ENCODE data around the gene CFAP251. TPM values are rescaled to one million over a fixed set of nuclear protein-coding genes. Genes with fewer than 3 reads are reported as not detected.
A peak's percentile ranks its signal among the peaks of the same experiment; 100 is the strongest.
"Not testable (repeated sequence)": the region's sequence is repeated elsewhere in the genome, so short reads cannot be mapped to it uniquely, and the experiment has no call there.

CFAP251 gene
- total RNA-seq, 4 donors from 2014 or later = 0.67 to 1.1 (median 0.95) TPM; not detected in 1

- H3K4me1 ChIP-seq = peaks cover 0 to 4% (median 0%) of the 10 kb centered on the region in 4 donors
- H3K9me3 ChIP-seq = no peaks in the 10 kb centered on the region
- DNase-seq = no peak
- TF ChIP-seq CTCF (IDR thresholded peaks at IDR 0.05) = no peak
- TF ChIP-seq POLR2A (IDR thresholded peaks at IDR 0.05) = no peak
- no peaks in the 10 kb centered on the region for H3K27me3 ChIP-seq
- peak overlapping the region in 1 of 4 donors; percentile 70 for H3K27ac ChIP-seq
- no peaks in the 10 kb centered on the region for H3K36me3 ChIP-seq
- H3K4me3 ChIP-seq = no peak overlapping the region
These were observed 62.5 kb downstream of the CFAP251 start for GRCh38 chr12:121980892-121981272.

- Histone ChIP-seq H3K27me3 (no peaks in the 10 kb centered on the region), H3K4me1 (peaks cover 0 to 4% (median 0%) of the 10 kb centered on the region in 4 donors), H3K27ac (peak overlapping the region in 1 of 4 donors; percentile 70), H3K36me3 (no peaks in the 10 kb centered on the region), H3K9me3 (no peaks in the 10 kb centered on the region), H3K4me3 (no peak overlapping the region)
- DNase-seq = no peak
- TF ChIP-seq CTCF (IDR thresholded peaks at IDR 0.05) = no peak
- no peak for TF ChIP-seq POLR2A (IDR thresholded peaks at IDR 0.05)
These were observed 63.1 kb downstream of the CFAP251 start for GRCh38 chr12:121981456-121981855.

- no peak for DNase-seq
- Histone ChIP-seq H3K27me3 (no peaks in the 10 kb centered on the region), H3K27ac (no peak overlapping the region), H3K4me1 (peaks cover 0 to 4% (median 0%) of the 10 kb centered on the region in 4 donors), H3K4me3 (no peak overlapping the region), H3K36me3 (no peaks in the 10 kb centered on the region), H3K9me3 (no peaks in the 10 kb centered on the region)
- TF ChIP-seq CTCF (IDR thresholded peaks at IDR 0.05) (no peak), POLR2A (IDR thresholded peaks at IDR 0.05) (no peak)
These were observed 64.6 kb downstream of the CFAP251 start for GRCh38 chr12:121982950-121983349.

- no peak overlapping the region for H3K27ac ChIP-seq
- DNase-seq = no peak
- H3K27me3 ChIP-seq = no peaks in the 10 kb centered on the region
- H3K9me3 ChIP-seq = no peaks in the 10 kb centered on the region
- H3K36me3 ChIP-seq = no peaks in the 10 kb centered on the region
- TF ChIP-seq POLR2A (IDR thresholded peaks at IDR 0.05) (no peak), CTCF (IDR thresholded peaks at IDR 0.05) (no peak)
- H3K4me3 ChIP-seq = no peak overlapping the region
- peaks cover 0 to 4% (median 0%) of the 10 kb centered on the region in 4 donors for H3K4me1 ChIP-seq
These were observed 65.3 kb downstream of the CFAP251 start for GRCh38 chr12:121983536-121984210.

- no peak for DNase-seq
- Histone ChIP-seq H3K27ac (no peak overlapping the region), H3K9me3 (no peaks in the 10 kb centered on the region), H3K4me3 (no peak overlapping the region), H3K27me3 (no peaks in the 10 kb centered on the region), H3K4me1 (no peaks in the 10 kb centered on the region), H3K36me3 (no peaks in the 10 kb centered on the region)
- TF ChIP-seq POLR2A (IDR thresholded peaks at IDR 0.05) (no peak), CTCF (IDR thresholded peaks at IDR 0.05) (no peak)
These were observed 68.3 kb downstream of the CFAP251 start for GRCh38 chr12:121986489-121987245.

GRCh38 chr12:121988519-121988918 lies 70.1 kb downstream of the CFAP251 start:
- H3K9me3 ChIP-seq, H3K4me3 ChIP-seq, H3K27ac ChIP-seq, H3K4me1 ChIP-seq, H3K27me3 ChIP-seq, DNase-seq, H3K36me3 ChIP-seq: not testable (repeated sequence)
